ENCODE data around the gene C1orf226.

GRCh38 chr1:162368451-162368850 is 13.1 kb upstream of the C1orf226 start:
- TF ChIP-seq EZH2phosphoT487 (IDR thresholded peaks at IDR 0.05; ENCODE audit: insufficient read depth, low read depth) (no peak), EZH2 (IDR thresholded peaks at IDR 0.05; ENCODE audit: insufficient read depth, poor library complexity, severe bottlenecking) (no peak)

All from GM23248 (cell line).